ENCODE data around the gene ZNF827. TPM values are rescaled to one million over a fixed set of nuclear protein-coding genes. Genes with fewer than 3 reads are reported as not detected.
A peak's percentile ranks its signal among the peaks of the same experiment; 100 is the strongest.

The ZNF827 gene
- total RNA-seq, 1 donor from 2014 or later: 19.0 TPM

- no peaks in the 10 kb centered on the region for H3K9me3 ChIP-seq (replicated peaks)
- H3K4me1 ChIP-seq: peaks cover 23% of the 10 kb centered on the region
- H3K36me3 ChIP-seq: peaks cover 25% of the 10 kb centered on the region
- DNase-seq: no peak
- intact Hi-C loops (cut with micrococcal nuclease): no loop called here
- H3K4me3 ChIP-seq: no peak overlapping the region
- TF ChIP-seq CTCF (IDR thresholded peaks at IDR 0.05; ENCODE audit: borderline replicate concordance): no peak
- no peaks in the 10 kb centered on the region for H3K27me3 ChIP-seq (ENCODE audit: low read depth)
- no peak overlapping the region for H3K27ac ChIP-seq (replicated peaks)
Observed at GRCh38 chr4:145776208-145776607, 162.4 kb downstream of the ZNF827 start.

DNA sequence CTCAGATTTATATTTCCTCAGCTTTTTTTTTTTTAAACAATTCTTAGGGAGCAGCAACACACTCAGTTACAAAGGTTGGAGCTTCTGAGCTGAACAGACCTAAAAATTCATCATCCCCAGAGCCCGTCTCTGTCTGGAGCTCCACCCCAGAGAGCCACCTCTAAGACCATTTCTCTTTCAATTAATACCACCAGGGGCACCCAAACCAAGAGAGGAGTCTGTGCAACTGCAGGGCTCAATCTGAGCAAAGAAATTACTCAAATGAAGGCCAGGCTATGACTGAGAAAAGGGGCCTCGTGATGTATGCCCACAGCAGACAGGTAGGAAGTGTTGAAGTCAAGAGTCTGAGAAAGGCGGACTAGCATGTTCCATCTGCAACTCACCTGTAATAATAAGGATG, 163.2 kb downstream of the ZNF827 start:
- no peak overlapping the region for H3K27ac ChIP-seq (replicated peaks)
- intact Hi-C loops (cut with micrococcal nuclease): no loop called here
- H3K36me3 ChIP-seq: peaks cover 26% of the 10 kb centered on the region
- no peak overlapping the region for H3K4me3 ChIP-seq
- no peak for DNase-seq
- TF ChIP-seq CTCF (IDR thresholded peaks at IDR 0.05; ENCODE audit: borderline replicate concordance): no peak
- H3K9me3 ChIP-seq (replicated peaks): no peaks in the 10 kb centered on the region
- H3K27me3 ChIP-seq (ENCODE audit: low read depth): no peaks in the 10 kb centered on the region
- H3K4me1 ChIP-seq: peaks cover 23% of the 10 kb centered on the region

GRCh38 chr4:145774473-145774872, 164.2 kb downstream of the ZNF827 start:
- intact Hi-C loops (cut with micrococcal nuclease): no loop called here
- Histone ChIP-seq H3K9me3 (replicated peaks) (no peaks in the 10 kb centered on the region), H3K36me3 (peaks cover 26% of the 10 kb centered on the region), H3K27ac (replicated peaks) (peak overlapping the region; percentile 64), H3K27me3 (ENCODE audit: low read depth) (no peaks in the 10 kb centered on the region), H3K4me3 (no peak overlapping the region), H3K4me1 (peaks cover 23% of the 10 kb centered on the region)
- DNase-seq: no peak
- no peak for TF ChIP-seq CTCF (IDR thresholded peaks at IDR 0.05; ENCODE audit: borderline replicate concordance)

DNA sequence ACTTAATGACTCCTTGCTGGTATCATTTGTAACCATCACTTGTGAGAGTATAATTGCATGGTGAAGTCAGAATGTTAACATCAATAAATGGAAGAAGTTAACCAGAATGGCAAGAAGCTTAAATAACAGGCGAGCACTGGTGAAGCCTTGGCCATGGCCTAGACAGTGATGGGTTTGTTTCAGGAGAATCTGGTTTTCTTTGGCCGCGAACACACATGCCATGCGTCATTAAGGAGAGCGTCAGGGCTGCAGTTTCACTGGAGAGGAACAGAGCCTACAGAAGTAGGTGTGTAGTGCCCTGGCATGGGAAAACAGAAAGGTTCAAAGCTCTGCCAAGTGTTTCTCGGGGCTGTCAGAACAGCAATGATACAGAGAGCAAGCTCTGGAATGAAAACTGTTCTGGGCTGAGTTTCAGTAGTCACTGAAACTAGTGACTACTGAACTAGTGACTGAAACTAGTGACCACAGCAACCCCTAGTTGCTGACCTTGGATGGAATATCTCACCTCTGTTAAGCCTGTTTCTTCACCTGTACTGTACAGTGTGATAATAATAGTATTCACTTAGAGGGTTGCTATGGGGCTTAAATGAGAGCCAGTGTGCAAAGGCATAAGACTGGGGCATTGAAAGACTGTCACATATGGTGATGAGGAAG, 164.9 kb downstream of the ZNF827 start:
- Histone ChIP-seq H3K4me1 (peaks cover 16% of the 10 kb centered on the region), H3K4me3 (no peak overlapping the region), H3K36me3 (peaks cover 20% of the 10 kb centered on the region), H3K27ac (replicated peaks) (peak overlapping the region; percentile 64), H3K27me3 (ENCODE audit: low read depth) (no peaks in the 10 kb centered on the region), H3K9me3 (replicated peaks) (no peaks in the 10 kb centered on the region)
- intact Hi-C loops (cut with micrococcal nuclease): no loop called here
- TF ChIP-seq CTCF (IDR thresholded peaks at IDR 0.05; ENCODE audit: borderline replicate concordance): no peak
- no peak for DNase-seq

- no peak for DNase-seq
- Histone ChIP-seq H3K27me3 (ENCODE audit: low read depth) (no peaks in the 10 kb centered on the region), H3K36me3 (peaks cover 16% of the 10 kb centered on the region), H3K9me3 (replicated peaks) (peaks cover 6% of the 10 kb centered on the region), H3K4me3 (no peak overlapping the region), H3K4me1 (peaks cover 16% of the 10 kb centered on the region), H3K27ac (replicated peaks) (no peak overlapping the region)
- TF ChIP-seq CTCF (IDR thresholded peaks at IDR 0.05; ENCODE audit: borderline replicate concordance): no peak
- intact Hi-C loops (cut with micrococcal nuclease): no loop called here
Observed at GRCh38 chr4:145772347-145772746, 166.3 kb downstream of the ZNF827 start.
